NCI-H2227 treated with DMSO at 0.1 percent for 48 hours (cell line): Measurements from ENCODE around the gene DVL3.
A peak's percentile ranks its signal among the peaks of the same experiment; 100 is the strongest.
"Not testable (repeated sequence)": the region's sequence is repeated elsewhere in the genome, so short reads cannot be mapped to it uniquely, and the experiment has no call there.

ENCODE experiments used
- DNase-seq: peaks from one replicate; lab custom pipeline; 2025; lab: John Stamatoyannopoulos, UW

Gene DVL3

DNA sequence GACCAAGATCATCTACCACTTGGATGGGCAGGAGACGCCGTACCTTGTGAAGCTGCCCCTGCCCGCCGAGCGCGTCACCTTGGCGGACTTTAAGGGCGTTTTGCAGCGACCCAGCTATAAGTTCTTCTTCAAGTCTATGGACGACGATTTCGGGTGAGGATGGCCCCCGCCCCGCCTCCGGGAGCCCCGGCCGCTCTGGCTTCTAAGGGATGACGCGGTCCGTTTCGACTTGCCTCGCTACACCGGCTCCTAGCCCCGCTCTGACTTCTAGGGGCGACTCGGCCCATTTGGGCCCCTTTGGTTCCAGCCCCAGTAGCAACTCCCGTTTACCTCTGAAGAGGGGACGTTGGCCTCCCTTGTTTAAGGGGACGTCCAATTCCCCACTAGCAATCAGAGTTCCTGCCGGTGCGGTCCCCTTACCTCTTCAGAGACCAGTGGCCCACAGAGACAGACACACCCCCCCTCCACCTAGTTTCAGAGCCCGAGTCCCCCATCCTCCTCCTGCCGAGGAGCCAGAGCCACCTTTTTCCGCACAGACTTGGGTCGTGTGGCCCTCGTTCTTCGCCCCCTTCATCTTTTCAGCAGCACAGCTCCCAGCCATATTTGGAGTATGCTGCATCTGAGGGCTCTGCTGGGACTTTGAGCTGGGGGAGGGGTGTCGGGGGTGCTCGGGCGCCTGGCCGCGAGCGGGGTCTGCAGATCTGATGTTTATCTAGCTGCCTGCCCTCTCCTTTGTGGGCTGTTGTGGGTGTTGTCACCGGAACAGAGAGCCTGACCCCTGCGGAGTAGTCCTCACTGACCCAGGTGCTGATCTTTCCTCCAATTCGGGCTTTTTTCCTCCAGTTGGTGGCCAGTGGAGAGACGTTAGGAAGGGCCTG lies 706 bp downstream of the DVL3 start:
- DNase-seq, result no peak

DNA sequence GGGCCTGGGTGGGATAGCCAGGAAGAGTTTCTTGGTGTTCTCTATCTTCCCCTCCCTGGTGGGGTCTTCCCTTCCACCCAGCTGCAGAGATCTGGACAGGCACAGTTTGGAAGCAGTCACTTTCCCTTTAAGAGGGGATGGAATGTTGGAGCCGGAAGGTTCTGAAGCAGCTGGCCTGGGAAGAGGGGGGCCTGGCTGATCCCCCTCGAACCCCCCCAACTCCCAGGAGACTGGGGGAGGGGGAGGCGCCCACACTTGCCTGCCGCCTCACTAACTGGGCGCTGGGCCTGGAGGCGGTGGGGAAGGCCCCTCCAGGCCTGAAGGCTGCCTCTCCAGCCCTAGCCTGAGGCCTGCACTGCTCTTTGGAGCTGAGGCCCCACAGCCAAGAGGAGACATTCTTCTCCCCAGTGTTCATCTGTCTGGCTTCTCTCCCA lies 1.4 kb downstream of the DVL3 start:
- DNase-seq, result no peak

DNA sequence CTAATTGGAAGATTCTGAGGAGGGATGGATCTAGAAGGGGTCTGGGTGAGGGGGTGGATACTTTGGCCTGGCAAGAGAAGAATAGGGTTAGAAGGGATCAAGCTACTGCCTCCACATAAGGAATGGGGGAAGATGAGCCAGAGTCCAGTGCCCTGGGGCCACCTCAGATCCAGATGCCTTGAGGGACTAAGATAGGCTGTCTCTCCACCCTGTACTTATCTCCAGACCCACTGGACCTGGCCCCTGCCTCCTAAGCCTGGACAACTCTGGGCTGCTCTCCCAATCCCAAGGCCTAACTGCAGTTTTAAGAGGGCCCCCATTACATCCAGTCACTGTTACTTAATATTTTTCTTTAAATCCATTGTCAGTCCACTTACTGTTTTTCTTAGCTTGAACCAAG lies 2.0 kb downstream of the DVL3 start:
- DNase-seq, result no peak

DNA sequence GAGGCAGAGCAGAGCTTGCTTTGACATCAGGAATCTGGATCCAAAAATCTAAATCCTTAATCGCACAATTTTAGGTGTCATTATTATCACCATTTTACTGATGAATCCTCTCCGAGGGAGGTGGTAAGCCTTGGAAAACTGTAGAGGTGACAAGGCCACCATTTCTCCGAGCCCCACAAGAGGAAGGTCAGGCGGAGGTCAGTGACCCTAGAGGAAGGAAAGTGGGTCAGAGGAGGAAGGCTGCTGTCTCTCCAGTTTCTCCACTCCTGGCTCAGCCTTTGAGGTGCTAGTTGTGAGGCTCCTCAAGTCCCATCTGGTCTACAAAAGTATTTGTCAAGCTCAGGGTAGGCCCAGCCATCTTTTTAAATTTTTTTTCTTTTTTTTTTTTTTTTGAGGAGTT lies 3.2 kb downstream of the DVL3 start:
- no peak for DNase-seq

DNA sequence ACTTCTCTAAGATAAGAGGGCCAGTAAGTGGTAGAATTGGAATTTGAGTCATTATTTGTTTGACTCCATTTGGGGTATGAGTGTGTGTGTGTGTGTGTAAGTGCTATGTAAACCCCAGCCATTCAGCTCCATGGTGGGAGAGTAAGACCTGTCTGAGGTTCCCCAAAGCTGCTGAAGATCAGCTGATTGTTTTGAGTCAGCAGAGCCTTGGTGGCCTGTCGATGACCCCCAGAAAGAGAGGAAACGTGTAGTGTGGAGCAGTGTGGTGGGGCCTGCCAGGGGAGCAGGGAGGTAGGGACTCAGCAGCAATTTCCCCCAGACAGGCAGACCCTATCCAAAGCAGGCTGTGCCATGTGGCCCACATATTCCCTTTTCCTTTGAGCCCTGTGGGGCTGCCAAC lies 5.3 kb downstream of the DVL3 start:
- DNase-seq, result no peak

DNA sequence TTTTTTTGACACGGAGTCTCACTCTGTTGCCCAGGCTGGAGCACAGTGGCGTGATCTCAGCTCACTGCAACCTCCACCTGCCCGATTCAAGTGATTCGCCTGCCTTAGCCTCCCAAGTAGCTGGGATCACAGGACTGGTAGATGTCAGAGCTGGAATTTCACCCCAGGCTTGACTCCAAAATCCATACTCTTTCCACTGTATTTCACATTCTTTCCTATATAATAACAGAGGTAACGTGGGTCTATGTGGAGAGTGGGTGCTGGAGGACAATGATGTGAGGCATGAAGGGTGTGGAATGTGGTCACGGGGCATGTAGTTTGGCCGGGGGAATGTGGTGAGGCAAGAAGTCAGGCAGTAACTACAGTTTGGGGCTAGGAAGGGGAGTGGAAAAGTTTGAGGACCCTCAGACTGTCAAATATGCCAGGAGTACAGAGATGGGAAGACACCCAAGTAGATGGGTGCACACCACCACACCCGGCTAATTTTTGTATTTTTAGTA lies 7.4 kb downstream of the DVL3 start:
- DNase-seq, result not testable (repeated sequence)

DNA sequence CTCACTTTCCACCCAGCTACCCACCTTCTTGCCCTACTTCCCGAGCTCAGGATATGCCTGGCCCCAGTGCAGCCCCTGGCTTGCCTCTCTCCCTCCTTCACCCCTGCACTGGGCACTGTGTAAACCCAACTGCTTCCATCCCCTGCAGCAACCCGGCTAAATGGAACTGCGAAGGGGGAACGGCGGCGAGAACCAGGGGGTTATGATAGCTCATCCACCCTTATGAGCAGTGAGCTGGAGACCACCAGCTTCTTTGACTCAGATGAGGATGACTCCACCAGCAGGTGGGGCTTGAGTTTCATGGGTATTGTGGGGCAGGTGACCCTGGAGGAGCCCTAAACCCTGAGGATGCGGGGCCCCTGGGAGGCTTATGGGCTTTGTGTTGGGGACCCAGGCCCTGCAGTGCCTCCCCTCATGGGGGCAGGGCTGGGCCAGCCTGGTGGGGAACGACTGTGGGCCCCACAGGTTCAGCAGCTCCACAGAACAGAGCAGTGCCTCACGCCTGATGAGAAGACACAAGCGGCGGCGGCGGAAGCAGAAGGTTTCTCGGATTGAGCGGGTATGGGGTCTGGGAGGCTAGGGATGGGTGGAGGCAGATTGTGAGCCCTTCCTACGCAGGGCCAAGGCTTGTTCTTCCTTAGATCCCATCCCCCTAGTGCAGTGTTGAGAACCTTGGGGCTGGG lies 9.6 kb downstream of the DVL3 start:
- no peak for DNase-seq

DNA sequence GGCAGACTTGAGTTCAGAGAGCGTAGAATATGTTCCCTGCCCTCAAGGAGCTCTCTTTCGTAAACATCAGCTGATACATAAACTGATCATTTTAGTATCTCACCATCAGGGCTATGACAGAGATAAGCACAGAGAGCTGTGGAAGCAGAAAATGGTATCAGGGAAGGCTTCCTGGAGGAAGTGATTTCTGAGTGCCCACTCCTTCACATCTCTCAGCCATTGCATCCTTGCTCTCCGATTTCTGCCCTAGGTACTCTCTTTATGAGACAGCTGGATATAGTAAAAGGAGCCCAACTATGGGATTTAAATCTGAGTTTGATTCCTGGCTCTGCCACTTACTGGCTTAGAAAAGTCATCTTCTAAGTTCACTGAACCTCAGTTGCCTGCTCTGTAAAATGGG lies 10.4 kb downstream of the DVL3 start:
- DNase-seq, result no peak

DNA sequence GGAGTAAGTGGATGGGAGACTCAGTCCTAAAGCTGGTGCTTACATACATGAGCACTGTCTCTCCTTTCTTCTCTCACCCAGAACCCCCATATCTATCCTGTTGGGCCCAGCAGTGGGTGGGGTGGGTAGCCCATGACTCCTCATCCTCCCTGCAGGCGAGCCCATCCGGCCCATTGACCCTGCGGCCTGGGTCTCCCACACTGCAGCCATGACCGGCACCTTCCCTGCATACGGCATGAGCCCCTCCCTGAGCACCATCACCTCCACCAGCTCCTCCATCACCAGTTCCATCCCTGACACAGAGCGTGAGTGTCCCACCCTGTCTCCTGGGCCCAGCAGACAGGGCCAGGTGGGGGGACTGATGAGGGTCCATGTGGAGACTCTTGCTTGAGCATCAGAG lies 11.5 kb downstream of the DVL3 start:
- DNase-seq, result no peak

DNA sequence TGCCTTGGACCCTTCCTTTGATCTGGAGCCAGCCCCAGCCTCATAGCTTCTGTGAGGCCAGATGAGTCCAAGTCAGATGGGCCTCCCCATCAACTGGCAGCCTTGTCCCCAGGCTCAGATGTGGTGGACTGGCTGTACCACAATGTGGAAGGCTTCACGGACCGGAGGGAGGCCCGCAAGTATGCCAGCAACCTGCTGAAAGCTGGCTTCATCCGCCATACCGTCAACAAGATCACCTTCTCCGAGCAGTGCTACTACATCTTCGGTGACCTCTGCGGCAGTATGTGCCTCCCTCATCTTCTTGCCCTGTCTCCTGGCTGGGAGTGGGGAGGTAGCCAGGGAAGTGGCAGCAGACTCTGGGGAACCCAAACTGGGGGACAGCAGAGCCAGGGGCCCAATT lies 12.6 kb downstream of the DVL3 start:
- no peak for DNase-seq

DNA sequence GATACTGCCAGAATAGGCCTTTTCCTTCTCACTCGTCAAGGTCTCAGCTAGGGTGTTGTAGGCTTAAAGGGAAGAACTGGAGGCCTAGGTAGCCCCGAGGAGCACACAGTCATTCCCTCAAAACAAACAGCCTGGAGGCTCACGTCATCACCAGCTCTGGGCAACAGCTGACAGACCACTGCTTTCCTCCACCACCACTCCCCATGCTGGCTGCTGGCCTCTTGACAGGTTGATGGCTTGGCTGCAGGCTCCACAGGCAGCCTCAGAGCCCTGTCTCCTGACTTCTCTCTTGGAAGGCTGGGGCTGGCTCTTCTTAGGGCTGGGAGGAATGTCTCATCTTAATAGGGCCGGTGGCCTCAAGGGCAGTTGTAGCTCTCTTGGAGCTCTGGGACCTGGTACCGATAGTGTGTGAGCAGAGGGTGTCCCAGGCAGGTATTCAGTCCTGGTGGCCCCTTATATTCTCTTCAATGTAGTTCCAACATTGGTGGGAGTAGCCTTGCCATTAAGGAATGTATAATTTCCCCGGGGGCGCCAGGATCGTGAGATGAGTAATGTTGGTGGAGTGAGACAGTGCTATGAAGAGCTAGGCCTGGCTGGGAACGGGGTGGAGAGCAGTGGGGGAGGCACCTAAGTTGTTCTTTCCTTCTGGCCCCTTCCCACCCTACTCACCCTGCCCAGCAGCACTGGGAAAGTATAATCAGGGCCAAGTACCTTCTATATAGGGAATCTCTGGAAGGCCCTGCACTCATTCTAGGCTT lies 13.4 kb downstream of the DVL3 start:
- DNase-seq, result no peak

DNA sequence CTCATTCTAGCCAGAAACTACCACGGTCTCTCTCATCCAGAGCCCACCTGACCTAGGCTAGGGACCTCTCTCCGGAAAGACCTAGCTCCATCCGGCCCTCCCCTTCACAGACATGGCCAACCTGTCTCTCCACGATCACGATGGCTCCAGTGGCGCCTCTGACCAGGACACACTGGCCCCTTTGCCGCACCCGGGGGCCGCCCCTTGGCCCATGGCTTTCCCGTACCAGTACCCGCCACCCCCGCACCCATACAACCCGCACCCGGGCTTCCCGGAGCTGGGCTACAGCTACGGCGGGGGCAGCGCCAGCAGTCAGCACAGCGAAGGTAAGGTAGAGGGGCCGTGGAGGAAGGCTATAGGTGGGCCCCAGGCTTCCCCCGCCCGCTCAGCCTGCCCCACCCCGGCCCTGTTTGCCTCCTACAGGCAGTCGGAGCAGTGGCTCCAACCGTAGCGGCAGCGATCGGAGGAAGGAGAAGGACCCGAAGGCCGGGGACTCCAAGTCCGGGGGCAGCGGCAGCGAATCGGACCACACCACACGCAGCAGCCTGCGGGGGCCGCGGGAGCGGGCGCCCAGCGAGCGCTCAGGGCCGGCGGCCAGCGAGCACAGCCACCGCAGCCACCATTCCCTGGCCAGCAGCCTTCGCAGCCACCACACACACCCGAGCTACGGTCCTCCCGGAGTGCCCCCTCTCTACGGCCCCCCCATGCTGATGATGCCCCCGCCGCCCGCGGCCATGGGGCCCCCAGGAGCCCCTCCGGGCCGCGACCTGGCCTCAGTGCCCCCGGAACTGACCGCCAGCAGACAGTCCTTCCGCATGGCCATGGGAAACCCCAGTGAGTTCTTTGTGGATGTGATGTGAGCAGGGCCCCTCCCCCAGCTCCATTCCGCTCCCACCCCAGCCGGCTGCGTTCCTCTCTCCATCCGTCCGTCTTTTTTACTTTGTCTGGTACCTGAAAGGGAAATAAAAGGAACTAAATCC lies 15.0 kb downstream of the DVL3 start:
- no peak for DNase-seq

DNA sequence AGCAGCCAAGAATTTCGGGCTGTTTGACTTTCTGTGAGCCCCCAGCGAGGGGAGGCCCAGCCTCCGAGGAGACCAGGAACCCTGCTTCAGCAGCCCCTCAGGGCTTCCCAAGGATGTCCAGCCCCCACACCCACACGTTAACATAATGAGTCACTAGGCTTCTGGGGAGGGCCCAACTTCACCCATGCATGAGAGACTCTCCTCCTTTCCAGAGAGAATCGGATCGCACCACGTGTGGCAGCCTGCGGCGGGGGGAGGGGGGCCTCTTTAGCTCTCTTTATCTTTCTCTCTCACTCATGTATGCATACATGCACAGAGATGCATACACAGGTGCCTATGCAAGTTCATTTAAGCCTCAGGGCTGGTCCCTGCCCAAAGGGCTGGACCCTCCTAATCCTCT lies 16.4 kb downstream of the DVL3 start:
- no peak for DNase-seq

DNA sequence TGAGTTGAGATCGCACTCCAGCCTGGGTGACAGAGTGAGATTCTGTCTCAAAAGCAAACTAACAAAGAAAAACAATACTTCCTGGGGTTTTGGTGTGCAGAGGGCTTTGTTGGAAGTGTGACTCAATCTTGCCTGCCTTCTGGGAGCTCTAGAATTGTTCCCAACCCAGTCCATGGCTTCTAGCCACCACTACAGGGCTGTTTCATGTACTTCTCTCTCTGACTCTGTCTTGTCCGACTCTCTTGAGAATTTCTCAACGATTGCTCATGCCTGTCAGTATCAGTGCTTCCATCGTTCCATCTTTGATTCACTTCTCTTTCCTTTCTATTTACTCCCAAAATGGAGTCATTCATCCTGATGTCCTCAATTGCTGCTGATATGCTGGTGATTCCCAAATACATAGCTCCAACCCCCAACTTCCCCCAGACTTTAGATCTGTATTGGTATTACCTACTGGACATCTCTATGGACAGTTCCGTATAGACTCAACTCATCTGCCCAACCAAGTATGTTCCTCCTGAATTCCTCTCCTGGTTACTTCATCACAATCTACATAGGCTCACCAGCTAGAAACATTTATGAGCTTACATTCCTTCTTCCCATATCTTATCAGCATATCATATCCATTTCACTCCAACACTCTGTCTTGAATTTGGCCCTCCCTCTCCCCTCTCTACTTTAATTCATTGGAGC lies 17.6 kb downstream of the DVL3 start:
- no peak for DNase-seq

DNA sequence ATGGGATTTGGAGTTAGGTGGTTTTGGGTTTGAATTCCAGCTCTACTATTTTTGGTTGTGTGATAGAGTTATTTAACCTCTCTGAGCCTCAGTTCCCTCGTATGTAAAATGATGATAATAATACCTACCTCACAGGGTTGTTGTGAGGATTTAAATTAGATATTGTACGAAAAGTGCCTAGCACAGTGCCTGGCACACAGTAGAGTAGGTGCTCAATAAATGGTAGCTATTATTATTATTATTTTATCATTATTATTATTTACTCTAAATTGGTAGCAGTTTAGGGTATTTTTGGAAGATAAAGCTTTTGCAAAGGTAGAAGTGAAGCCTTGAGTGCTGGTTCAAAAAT lies 18.2 kb downstream of the DVL3 start:
- no peak for DNase-seq

DNA sequence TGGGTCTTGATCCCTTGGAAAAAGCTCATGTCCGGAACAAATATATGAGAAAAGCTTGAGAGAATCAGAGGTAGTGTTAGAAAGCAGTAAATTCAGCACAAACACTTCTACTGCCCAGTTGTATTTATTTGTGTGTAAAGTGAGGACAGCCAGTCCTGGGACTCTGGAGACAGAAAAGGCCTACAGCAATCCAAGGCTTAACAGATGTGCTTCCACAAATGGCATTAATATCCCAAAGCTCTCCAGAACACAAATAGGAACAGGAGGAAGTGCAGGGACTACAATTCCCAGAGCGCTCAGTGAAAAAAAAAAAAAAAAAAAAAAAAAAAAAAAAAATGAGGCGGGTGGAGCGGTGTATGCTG lies 19.1 kb downstream of the DVL3 start:
- DNase-seq, result no peak

DNA sequence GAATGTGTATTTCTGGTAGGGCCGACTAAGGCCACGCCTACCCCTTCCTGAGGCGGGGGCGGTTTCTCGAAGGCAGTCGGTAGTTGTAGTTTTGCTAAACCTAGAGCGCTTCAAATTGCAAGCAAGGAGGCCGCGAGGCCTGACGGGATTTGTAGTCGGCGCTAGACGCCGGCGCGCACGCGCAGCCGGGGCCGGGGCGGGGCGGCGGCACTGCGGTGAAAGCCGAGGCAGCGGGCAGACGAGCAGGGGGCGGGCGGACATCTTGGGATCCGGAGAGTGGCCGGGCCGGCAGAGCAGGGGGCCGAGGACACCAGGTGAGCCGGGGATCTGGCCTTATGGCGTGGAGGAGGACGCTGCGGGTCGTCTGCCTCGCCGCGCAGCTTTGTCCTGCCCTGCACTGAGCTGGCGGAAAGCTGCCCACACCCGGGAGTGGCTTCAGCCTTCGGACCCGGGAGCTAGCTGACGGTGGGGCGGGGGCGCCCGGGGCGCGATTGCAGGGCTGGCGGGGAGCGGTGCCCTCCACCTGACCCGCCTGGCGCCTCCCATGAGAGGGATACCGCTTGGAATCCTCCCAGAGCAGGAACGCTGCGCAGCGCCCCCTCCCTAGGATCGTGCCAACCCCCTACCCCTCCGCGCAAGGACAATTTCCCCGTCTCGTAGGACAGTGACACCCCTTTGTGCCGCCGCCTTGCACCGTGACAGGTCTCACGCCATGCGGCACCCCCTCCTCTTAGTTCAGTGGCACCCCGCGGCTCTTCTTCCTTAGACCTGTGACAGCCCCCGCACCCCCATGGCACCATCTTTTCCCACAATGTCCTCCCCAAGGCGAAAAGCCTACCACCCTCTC lies 19.7 kb downstream of the DVL3 start, which contains the start of gene AP2M1:
AP2M1 (plus strand) TSS at position 210 of the 847 bp plus-strand sequence. CDS start 2,139 bp downstream, outside the sequence.
- DNase-seq, result peak; percentile 98

DNA sequence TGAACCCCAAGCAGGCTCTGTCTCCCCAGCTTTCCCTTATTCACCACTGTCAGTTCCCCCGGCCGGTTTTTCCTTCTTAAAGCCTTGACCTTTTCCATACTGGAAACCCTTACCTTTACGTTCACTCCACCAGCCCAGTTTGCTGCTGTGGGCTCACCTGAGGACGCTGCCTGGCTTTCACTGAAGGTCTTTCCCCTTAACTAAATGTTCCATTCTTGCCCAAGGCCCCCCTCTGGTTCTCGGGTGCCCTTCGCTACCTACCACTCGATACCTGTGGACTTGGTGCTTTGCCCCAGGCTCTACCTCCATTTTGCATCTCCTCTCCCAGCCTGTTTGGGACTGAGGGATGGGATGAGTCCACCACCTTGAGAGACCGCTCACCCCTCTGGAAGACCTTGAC lies 20.3 kb downstream of the DVL3 start:
- DNase-seq, result no peak

DNA sequence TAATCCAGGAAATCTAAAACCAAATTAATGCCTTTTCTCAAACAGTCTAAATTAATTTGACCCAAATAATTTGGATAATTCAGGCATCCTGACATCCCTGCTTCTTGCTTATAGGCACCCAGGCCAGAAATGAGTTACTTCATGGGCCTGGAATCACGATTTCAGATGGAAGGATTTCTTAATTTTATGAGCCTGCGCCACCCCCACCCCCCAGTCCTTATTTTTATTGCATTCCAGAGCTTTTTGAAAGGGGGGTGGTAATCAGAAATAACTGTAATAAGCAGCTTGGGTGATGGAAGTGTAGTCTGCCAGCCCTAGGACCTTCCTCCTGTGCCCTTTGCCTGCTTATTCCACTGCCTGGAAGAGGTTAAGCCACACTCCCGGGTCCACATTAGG lies 20.8 kb downstream of the DVL3 start:
- no peak for DNase-seq
